GM12878 (cell line): ENCODE data around the gene CLN6. TPM values are rescaled to one million over a fixed set of nuclear protein-coding genes. Genes with fewer than 3 reads are reported as not detected.

Experiments used
- ATAC-seq: fragments of 200-7000 bp; cut with Tn5 transposase; 3 replicates; pipeline ENCODE4 v1.9.1; 2020; ENCODE audit warnings: mild to moderate bottlenecking, moderate library complexity
- BruUV-seq: library from RNA; stranded (reverse); fragments of 400-500 nt; replicated peaks from 2 replicates; lab custom pipeline; 2021; lab: Mats Ljungman, UMichigan
- CTCF ChIA-PET: fragments of 300-600 bp; sonication (Branson Sonifier 250); formaldehyde crosslinking; extraction: SDS; loops from one replicate; lab custom pipeline; 2021; ENCODE audit warnings: inconsistent platforms; lab: Yijun Ruan, JAX
- POLR2A ChIA-PET: fragments of 350-600 bp; formaldehyde crosslinking; extraction: SDS; loops from one replicate; lab custom pipeline; 2021; ENCODE audit warnings: inconsistent platforms; lab: Charles Lee
- RAD21 ChIA-PET: fragments of 300-600 bp; sonication (Branson Sonifier 250); formaldehyde crosslinking; loops from one replicate; lab custom pipeline; 2023; ENCODE audit warnings: antibody characterized with exemption; ENCODE audit not compliant: unreplicated experiment; lab: Charles Lee
- SMC1A ChIA-PET: fragments of 300-600 bp; sonication (Branson Sonifier 250); formaldehyde crosslinking; loops from one replicate; lab custom pipeline; 2023; ENCODE audit not compliant: unreplicated experiment, uncharacterized antibody; lab: Charles Lee
- DNase-seq: peaks from one replicate; pipeline ENCODE4 v3.0.0-alpha.2; 2011; ENCODE audit warnings: low read depth, low spot score
- FAIRE-seq: peaks from 3 replicates; lab custom pipeline; 2011; peaks lifted over from hg19 to GRCh38; lab: Jason Lieb, UNC
- H2AFZ ChIP-seq: 2 replicates; pipeline ENCODE4 v1.6.0; 2011; ENCODE audit warnings: low read depth, low read length, control low read depth; ENCODE audit not compliant: control insufficient read depth
- H3K27ac ChIP-seq: 2 replicates; pipeline ENCODE4 v1.5.1; 2011; ENCODE audit warnings: control low read depth; ENCODE audit not compliant: control insufficient read depth, insufficient read depth
- H3K27me3 ChIP-seq, 2 experiments: replicated peaks in 1 of 2; 2 replicates each; pipeline versions ENCODE4 v1.6.0 to v1.6.1; 2011; ENCODE audit warnings: low read length in 1 of 2; ENCODE audit not compliant: control insufficient read depth in 2 of 2, insufficient read depth in 2 of 2
- H3K36me3 ChIP-seq, 2 experiments: 2 replicates each; pipeline ENCODE4 v1.5.1; 2011; ENCODE audit warnings: low read length in 1 of 2; ENCODE audit not compliant: control insufficient read depth in 2 of 2, insufficient read depth in 2 of 2
- H3K4me1 ChIP-seq: 2 replicates; pipeline ENCODE4 v1.6.1; 2011; ENCODE audit warnings: mild to moderate bottlenecking, low read length, moderate library complexity, mixed read lengths; ENCODE audit not compliant: control insufficient read depth, insufficient read depth
- H3K4me2 ChIP-seq: 2 replicates; pipeline ENCODE4 v1.6.0; 2011; ENCODE audit warnings: control low read depth; ENCODE audit not compliant: control insufficient read depth, insufficient read depth
- H3K4me3 ChIP-seq: fragments of 200-600 bp; sonication (generic); 2 replicates; pipeline ENCODE4 v1.5.1; 2016
- H3K79me2 ChIP-seq: 2 replicates; pipeline ENCODE4 v1.6.0; 2011; ENCODE audit warnings: low read length; ENCODE audit not compliant: control insufficient read depth, insufficient read depth
- H3K9ac ChIP-seq: 2 replicates; pipeline ENCODE4 v1.8.0; 2011; ENCODE audit warnings: low read length, control low read depth, mixed read lengths; ENCODE audit not compliant: control insufficient read depth, insufficient read depth
- H3K9me3 ChIP-seq: replicated peaks from 3 replicates; pipeline ENCODE4 v1.5.1; 2011; ENCODE audit warnings: mild to moderate bottlenecking, low read length; ENCODE audit not compliant: control insufficient read depth, insufficient read depth
- H4K20me1 ChIP-seq: 2 replicates; pipeline ENCODE4 v1.6.0; 2011; ENCODE audit not compliant: control insufficient read depth, insufficient read depth
- CUX1 ChIP-seq: IDR thresholded peaks from 2 replicates; pipeline ENCODE4 v1.6.1; 2012; ENCODE audit warnings: improper control_type of control experiment, low read depth, low read length; ENCODE audit not compliant: insufficient replicate concordance
- ELK1 ChIP-seq: IDR thresholded peaks from 2 replicates; pipeline ENCODE4 v1.6.1; 2012; ENCODE audit warnings: low read depth, low read length, improper control_type of control experiment
- IKZF1 ChIP-seq: fragments of 450-650 bp; conservative IDR thresholded peaks from 2 replicates; pipeline ENCODE4 v1.6.1; 2017; ENCODE audit warnings: antibody characterized with exemption, mild to moderate bottlenecking
- MLLT1 ChIP-seq: fragments of 450-650 bp; IDR thresholded peaks from 2 replicates; pipeline ENCODE4 v1.6.1; 2016; ENCODE audit warnings: mild to moderate bottlenecking
- MTA3 ChIP-seq: IDR thresholded peaks from 2 replicates; pipeline ENCODE4 v1.6.1; 2012; ENCODE audit warnings: low read length, inconsistent platforms, borderline replicate concordance
- NFYA ChIP-seq: IDR thresholded peaks from 2 replicates; pipeline ENCODE4 v1.6.1; 2011; ENCODE audit warnings: low read depth, mild to moderate bottlenecking, low read length, improper control_type of control experiment, borderline replicate concordance
- PKNOX1 ChIP-seq: fragments of 450-650 bp; IDR thresholded peaks from 2 replicates; pipeline ENCODE4 v1.6.1; 2016; ENCODE audit warnings: mild to moderate bottlenecking
- SIX5 ChIP-seq: IDR thresholded peaks from 2 replicates; pipeline ENCODE4 v1.6.1; 2011; ENCODE audit warnings: mild to moderate bottlenecking, low read depth, low read length, moderate library complexity; ENCODE audit not compliant: severe bottlenecking
- SPI1 ChIP-seq: IDR thresholded peaks from 2 replicates; pipeline ENCODE4 v1.6.1; 2011; ENCODE audit warnings: low read depth, mild to moderate bottlenecking, low read length, moderate library complexity, borderline replicate concordance; ENCODE audit not compliant: insufficient read depth
- STAT3 ChIP-seq: IDR thresholded peaks from 2 replicates; pipeline ENCODE4 v1.6.1; 2011; ENCODE audit warnings: low read depth, low read length, improper control_type of control experiment
- WGBS: methylation state at CpG from one replicate; pipeline ENCODE4 v1.1.6; 2016; ENCODE audit warnings: low lambda C conversion rate; ENCODE audit not compliant: insufficient replicate concordance, insufficient coverage; ENCODE audit errors: missing lambda C conversion rate; 5-methylcytosine and 5-hydroxymethylcytosine counted together
- in situ Hi-C: fragments of 300-500 bp; cut with MboI; formaldehyde crosslinking; loops from 9 replicates; pipeline ENCODE4 v1.14.3; 2018; ENCODE audit warnings: mixed read lengths
- intact Hi-C: fragments of 100-400 bp; cut with micrococcal nuclease; formaldehyde crosslinking; loops from one replicate; pipeline ENCODE4 v1.14.2; 2022; ENCODE audit not compliant: unreplicated experiment
- polyA plus RNA-seq, 11 experiments: library from polyadenylated mRNA; depleted of rRNA in 4 of 11; unstranded in 6 of 11; stranded (reverse) in 5 of 11; fragments of >200 nt; fragmentation: Nextera tagmentation in 4 of 11; fragmentation: Illumina TruSeq in 1 of 11; extraction: Ambion mirVana in 4 of 11; extraction: Trizol in 1 of 11; gene quantifications; 1 replicate in 1 of 11; 2 replicates in 10 of 11; pipeline versions ENCODE4 v1.2.1 to v1.2.3, GENCODE V29; 2011 to 2016; ENCODE audit warnings: inconsistent platforms in 2 of 11, missing spikeins in 2 of 11, low read depth in 1 of 11
- total RNA-seq, 4 experiments: library from RNA; depleted of rRNA in 3 of 4; stranded (reverse); fragments of >200 nt in 3 of 4; fragmentation: Illumina TruSeq in 1 of 4; extraction: Trizol in 1 of 4; gene quantifications; 2 replicates each; pipeline versions ENCODE4 v1.2.1 to v1.2.3, GENCODE V29; 2013 to 2021

Gene CLN6
- total and polyA plus RNA-seq, 10 of the 15 experiments (the other 5 are each of a cell fraction or from before 2014, with no cell fraction given): 0.74 to 69.0 (median 30.3) TPM

GRCh38 chr15:68231102-68231818, 1.7 kb upstream of the CLN6 start:
- no peaks in the 10 kb centered on the region for H3K9me3 ChIP-seq
- FAIRE-seq (no peak), DNase-seq (no peak), ATAC-seq (no peak)
- no peaks in the 10 kb centered on the region for H4K20me1 ChIP-seq
- H3K4me2 ChIP-seq: 0 out of 2 replicates have a peak overlapping the region, but pooled peaks have one; percentile 99
- H3K36me3 ChIP-seq: no peaks in the 10 kb centered on the region
- no peak overlapping the region for H2AFZ ChIP-seq
- no peaks in the 10 kb centered on the region for H3K27me3 ChIP-seq
- WGBS: 82% methylated on average over 9 of the region's 9 CpGs
- in situ Hi-C loops (no loop called here), intact Hi-C loops (no loop called here)
- H3K4me1 ChIP-seq: peaks cover 24% of the 10 kb centered on the region
- peaks cover 31% of the 10 kb centered on the region for H3K79me2 ChIP-seq
- RAD21 ChIA-PET: interaction anchor here (0.7 kb wide), 1 partner anchor 31 kb away, joined by 3 read pairs; no protein-coding TSS in a partner anchor
- POLR2A ChIA-PET: no interaction called here
- SMC1A ChIA-PET: interaction anchor here (0.8 to 2.3 kb wide), 3 partner anchors 22 to 368 kb away, joined by 4 to 7 read pairs (median 5); no protein-coding TSS in a partner anchor
- no peak overlapping the region for H3K4me3 ChIP-seq
- CTCF ChIA-PET: interaction anchor here (0.6 to 3.2 kb wide), 7 partner anchors 22 to 368 kb away, joined by 3 to 13 read pairs (median 4); no protein-coding TSS in a partner anchor
- no peak overlapping the region for H3K9ac ChIP-seq
- H3K27ac ChIP-seq: no peak overlapping the region
- no TSS peak for BruUV-seq
- TF ChIP-seq MTA3 (no peak), SPI1 (no peak), CUX1 (no peak), NFYA (no peak), IKZF1 (no peak), SIX5 (no peak), ELK1 (no peak), STAT3 (no peak), PKNOX1 (no peak), MLLT1 (no peak)
